Osteoblast (primary cell): Measurements from ENCODE around the gene WDR46. TPM values are rescaled to one million over a fixed set of nuclear protein-coding genes. Genes with fewer than 3 reads are reported as not detected.

Experiments
- DNase-seq: peaks from one replicate; pipeline ENCODE4 v3.0.0; 2011; ENCODE audit warnings: low spot score, mixed read lengths; ENCODE audit not compliant: insufficient read length; ENCODE audit errors: missing footprints
- H2AFZ ChIP-seq: 2 replicates; pipeline ENCODE4 v1.6.0; 2011; ENCODE audit warnings: mild to moderate bottlenecking, low read length
- H3K27ac ChIP-seq: 2 replicates; pipeline ENCODE4 v1.5.1; 2011; ENCODE audit warnings: mild to moderate bottlenecking, low read depth, low read length, moderate library complexity
- H3K27me3 ChIP-seq: 2 replicates; pipeline ENCODE4 v1.6.0; 2012; ENCODE audit warnings: mild to moderate bottlenecking, control low read depth, inconsistent platforms, low read length, moderate library complexity; ENCODE audit not compliant: insufficient read depth
- H3K36me3 ChIP-seq: 2 replicates; pipeline ENCODE4 v1.5.1; 2011; ENCODE audit warnings: mild to moderate bottlenecking, low read length, control low read depth, moderate library complexity; ENCODE audit not compliant: insufficient read depth
- H3K4me1 ChIP-seq: 2 replicates; pipeline ENCODE4 v1.5.1; 2011; ENCODE audit warnings: mild to moderate bottlenecking, low read length, control low read depth, moderate library complexity; ENCODE audit not compliant: insufficient read depth
- H3K4me2 ChIP-seq: 2 replicates; pipeline ENCODE4 v1.6.0; 2011; ENCODE audit warnings: mild to moderate bottlenecking, low read length; ENCODE audit not compliant: insufficient read depth
- H3K4me3 ChIP-seq: fragments of 200-600 bp; sonication (generic); 3 replicates; pipeline ENCODE4 v1.5.1; 2012; ENCODE audit warnings: mild to moderate bottlenecking, low read length, inconsistent platforms; ENCODE audit not compliant: insufficient read depth
- H3K79me2 ChIP-seq: 2 replicates; pipeline ENCODE4 v1.6.0; 2012; ENCODE audit warnings: mild to moderate bottlenecking, low read length, control low read depth, inconsistent platforms; ENCODE audit not compliant: insufficient read depth
- H3K9me3 ChIP-seq: 2 replicates; pipeline ENCODE4 v1.5.1; 2011; ENCODE audit warnings: low read depth, low read length, control low read depth
- H4K20me1 ChIP-seq: 2 replicates; pipeline ENCODE4 v1.6.0; 2012; ENCODE audit warnings: mild to moderate bottlenecking, low read length, control low read depth; ENCODE audit not compliant: insufficient read depth
- total RNA-seq: library from RNA; depleted of rRNA; stranded (reverse); fragments of >200 nt; gene quantifications from 2 replicates; pipeline ENCODE4 v1.2.3, GENCODE V29; 2012
- TF ChIP-seq, protein P1 (sequence below): IDR thresholded peaks from 2 replicates; pipeline ENCODE4 v1.5.1; 2011; ENCODE audit warnings: mild to moderate bottlenecking, low read depth, low read length, moderate library complexity; ENCODE audit errors: extremely low read depth

WDR46 gene
- total RNA-seq, 1 donor: 86.9 TPM

- peak overlapping the region; percentile 95 for H3K4me2 ChIP-seq
- no peaks in the 10 kb centered on the region for H3K27me3 ChIP-seq
- peak overlapping the region; percentile 78 for H2AFZ ChIP-seq
- DNase-seq: peak; percentile 78
- H3K4me3 ChIP-seq: peak overlapping the region; percentile 74
- H3K79me2 ChIP-seq: peaks cover 10% of the 10 kb centered on the region
- peaks cover 7% of the 10 kb centered on the region for H3K36me3 ChIP-seq
- H3K27ac ChIP-seq: peak overlapping the region; percentile 95
- no peaks in the 10 kb centered on the region for H4K20me1 ChIP-seq
- TF ChIP-seq, protein P1, sequence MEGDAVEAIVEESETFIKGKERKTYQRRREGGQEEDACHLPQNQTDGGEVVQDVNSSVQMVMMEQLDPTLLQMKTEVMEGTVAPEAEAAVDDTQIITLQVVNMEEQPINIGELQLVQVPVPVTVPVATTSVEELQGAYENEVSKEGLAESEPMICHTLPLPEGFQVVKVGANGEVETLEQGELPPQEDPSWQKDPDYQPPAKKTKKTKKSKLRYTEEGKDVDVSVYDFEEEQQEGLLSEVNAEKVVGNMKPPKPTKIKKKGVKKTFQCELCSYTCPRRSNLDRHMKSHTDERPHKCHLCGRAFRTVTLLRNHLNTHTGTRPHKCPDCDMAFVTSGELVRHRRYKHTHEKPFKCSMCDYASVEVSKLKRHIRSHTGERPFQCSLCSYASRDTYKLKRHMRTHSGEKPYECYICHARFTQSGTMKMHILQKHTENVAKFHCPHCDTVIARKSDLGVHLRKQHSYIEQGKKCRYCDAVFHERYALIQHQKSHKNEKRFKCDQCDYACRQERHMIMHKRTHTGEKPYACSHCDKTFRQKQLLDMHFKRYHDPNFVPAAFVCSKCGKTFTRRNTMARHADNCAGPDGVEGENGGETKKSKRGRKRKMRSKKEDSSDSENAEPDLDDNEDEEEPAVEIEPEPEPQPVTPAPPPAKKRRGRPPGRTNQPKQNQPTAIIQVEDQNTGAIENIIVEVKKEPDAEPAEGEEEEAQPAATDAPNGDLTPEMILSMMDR: no peak
- no peaks in the 10 kb centered on the region for H3K9me3 ChIP-seq
- H3K4me1 ChIP-seq: peaks cover 44% of the 10 kb centered on the region
Observed at GRCh38 chr6:33249732-33250630, 39.1 kb downstream of the WDR46 start.

DNA sequence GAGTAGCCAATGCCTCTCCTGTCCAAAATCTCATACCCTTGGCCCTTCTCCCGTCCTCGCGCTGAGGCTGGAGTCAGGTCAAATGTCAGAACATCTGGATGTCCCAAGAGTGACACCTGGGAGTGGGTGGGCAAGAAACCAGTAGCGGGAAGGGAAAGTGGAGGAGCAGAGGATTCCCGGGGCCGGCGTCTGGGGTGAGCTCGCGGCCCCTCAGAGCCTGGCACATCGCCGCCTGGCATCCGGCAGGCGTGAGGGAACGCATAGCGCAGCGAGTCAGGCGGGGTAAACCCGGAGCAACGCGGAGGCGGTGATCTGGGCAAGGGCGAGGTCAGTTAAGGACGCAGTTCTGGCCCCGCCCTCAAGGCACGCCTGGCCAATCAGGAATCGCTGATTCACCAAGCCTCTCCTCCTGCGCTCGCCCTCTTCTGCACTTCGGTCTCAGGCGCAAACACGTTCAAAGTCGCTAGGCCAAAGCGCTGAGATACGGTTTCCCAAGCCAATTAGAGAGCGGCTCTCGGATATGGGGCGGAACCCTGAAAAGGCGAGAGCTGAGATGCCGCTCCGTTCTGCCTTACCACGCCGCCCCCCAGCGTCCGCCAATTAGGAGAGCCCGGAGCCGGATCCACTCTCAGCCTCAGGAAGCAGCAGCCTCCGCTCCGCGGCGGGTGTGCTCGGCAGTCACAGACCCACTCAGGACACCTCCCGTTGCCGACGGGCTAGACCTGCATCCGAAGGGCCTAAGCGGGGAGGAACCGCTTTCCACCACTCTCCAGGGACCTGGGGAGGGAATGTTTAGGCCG lies 39.9 kb downstream of the WDR46 start:
- peak overlapping the region; percentile 95 for H3K4me2 ChIP-seq
- peaks cover 10% of the 10 kb centered on the region for H3K79me2 ChIP-seq
- H3K36me3 ChIP-seq: peaks cover 7% of the 10 kb centered on the region
- peak; percentile 94 for DNase-seq
- H3K27me3 ChIP-seq: no peaks in the 10 kb centered on the region
- TF ChIP-seq, protein P1: no peak
- peak overlapping the region; percentile 95 for H3K27ac ChIP-seq
- H3K4me3 ChIP-seq: peak overlapping the region; percentile 74
- H2AFZ ChIP-seq: peak overlapping the region; percentile 84
- no peaks in the 10 kb centered on the region for H3K9me3 ChIP-seq
- peaks cover 44% of the 10 kb centered on the region for H3K4me1 ChIP-seq
- no peaks in the 10 kb centered on the region for H4K20me1 ChIP-seq

GRCh38 chr6:33248643-33248931 lies 40.5 kb downstream of the WDR46 start:
- H3K36me3 ChIP-seq: peaks cover 7% of the 10 kb centered on the region
- peak overlapping the region; percentile 84 for H2AFZ ChIP-seq
- DNase-seq: no peak
- peak overlapping the region; percentile 95 for H3K4me2 ChIP-seq
- no peaks in the 10 kb centered on the region for H3K27me3 ChIP-seq
- TF ChIP-seq, protein P1: peak; percentile 4
- peaks cover 44% of the 10 kb centered on the region for H3K4me1 ChIP-seq
- peak overlapping the region; percentile 74 for H3K4me3 ChIP-seq
- H3K27ac ChIP-seq: peak overlapping the region; percentile 95
- H3K9me3 ChIP-seq: no peaks in the 10 kb centered on the region
- peaks cover 10% of the 10 kb centered on the region for H3K79me2 ChIP-seq
- no peaks in the 10 kb centered on the region for H4K20me1 ChIP-seq
